Left ventricle myocardium inferior (tissue), 1 donor: ENCODE measurements around the gene MEGF11. TPM values are rescaled to one million over a fixed set of nuclear protein-coding genes. Genes with fewer than 3 reads are reported as not detected.

Source experiments
- DNase-seq: peaks from one replicate; pipeline ENCODE4 v3.0.0-alpha.2; 2020
- H3K27ac ChIP-seq: fragments of 200-600 bp; replicated peaks from 2 replicates; pipeline ENCODE4 v1.8.0; 2021
- H3K27me3 ChIP-seq: fragments of 200-600 bp; 2 replicates; pipeline ENCODE4 v1.8.0; 2021; ENCODE audit warnings: low read depth
- H3K36me3 ChIP-seq: fragments of 200-600 bp; 2 replicates; pipeline ENCODE4 v1.8.0; 2021
- H3K4me1 ChIP-seq: fragments of 200-600 bp; 2 replicates; pipeline ENCODE4 v1.8.0; 2021
- H3K4me3 ChIP-seq: fragments of 200-600 bp; 2 replicates; pipeline ENCODE4 v1.8.0; 2021; ENCODE audit warnings: mild to moderate bottlenecking, moderate library complexity
- H3K9me3 ChIP-seq: fragments of 200-600 bp; replicated peaks from 2 replicates; pipeline ENCODE4 v1.8.0; 2021
- intact Hi-C: fragments of 100-400 bp; cut with micrococcal nuclease; formaldehyde crosslinking; loops from one replicate; pipeline ENCODE4 v1.11.0; 2022
- total RNA-seq: library from RNA; stranded (reverse); fragmentation: NEBNext Ultra II Directional; extraction: Animal tissue kit (Norgen Biotek cat#: 25700); gene quantifications from one replicate; pipeline ENCODE4 v1.2.1, GENCODE V29; 2021
- TF ChIP-seq, protein P1 (sequence below): fragments of 200-600 bp; IDR thresholded peaks from 2 replicates; pipeline ENCODE4 v1.8.0; 2021; ENCODE audit warnings: antibody characterized with exemption, mild to moderate bottlenecking, borderline replicate concordance
- donor health status: DM: no; HTN: yes; CAD: no; lungs with severe emphysema.

MEGF11 gene
- total RNA-seq, 1 donor from 2014 or later: not detected

GRCh38 chr15:65901836-65902235 lies 351.7 kb downstream of the MEGF11 start:
- H3K27me3 ChIP-seq: no peaks in the 10 kb centered on the region
- no peak overlapping the region for H3K4me3 ChIP-seq
- H3K36me3 ChIP-seq: peaks cover 70% of the 10 kb centered on the region
- no peaks in the 10 kb centered on the region for H3K9me3 ChIP-seq
- H3K4me1 ChIP-seq: peaks cover 36% of the 10 kb centered on the region
- DNase-seq: no peak
- H3K27ac ChIP-seq: peak overlapping the region; percentile 24
- intact Hi-C loops: no loop called here
- TF ChIP-seq, protein P1, sequence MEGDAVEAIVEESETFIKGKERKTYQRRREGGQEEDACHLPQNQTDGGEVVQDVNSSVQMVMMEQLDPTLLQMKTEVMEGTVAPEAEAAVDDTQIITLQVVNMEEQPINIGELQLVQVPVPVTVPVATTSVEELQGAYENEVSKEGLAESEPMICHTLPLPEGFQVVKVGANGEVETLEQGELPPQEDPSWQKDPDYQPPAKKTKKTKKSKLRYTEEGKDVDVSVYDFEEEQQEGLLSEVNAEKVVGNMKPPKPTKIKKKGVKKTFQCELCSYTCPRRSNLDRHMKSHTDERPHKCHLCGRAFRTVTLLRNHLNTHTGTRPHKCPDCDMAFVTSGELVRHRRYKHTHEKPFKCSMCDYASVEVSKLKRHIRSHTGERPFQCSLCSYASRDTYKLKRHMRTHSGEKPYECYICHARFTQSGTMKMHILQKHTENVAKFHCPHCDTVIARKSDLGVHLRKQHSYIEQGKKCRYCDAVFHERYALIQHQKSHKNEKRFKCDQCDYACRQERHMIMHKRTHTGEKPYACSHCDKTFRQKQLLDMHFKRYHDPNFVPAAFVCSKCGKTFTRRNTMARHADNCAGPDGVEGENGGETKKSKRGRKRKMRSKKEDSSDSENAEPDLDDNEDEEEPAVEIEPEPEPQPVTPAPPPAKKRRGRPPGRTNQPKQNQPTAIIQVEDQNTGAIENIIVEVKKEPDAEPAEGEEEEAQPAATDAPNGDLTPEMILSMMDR: no peak

DNA sequence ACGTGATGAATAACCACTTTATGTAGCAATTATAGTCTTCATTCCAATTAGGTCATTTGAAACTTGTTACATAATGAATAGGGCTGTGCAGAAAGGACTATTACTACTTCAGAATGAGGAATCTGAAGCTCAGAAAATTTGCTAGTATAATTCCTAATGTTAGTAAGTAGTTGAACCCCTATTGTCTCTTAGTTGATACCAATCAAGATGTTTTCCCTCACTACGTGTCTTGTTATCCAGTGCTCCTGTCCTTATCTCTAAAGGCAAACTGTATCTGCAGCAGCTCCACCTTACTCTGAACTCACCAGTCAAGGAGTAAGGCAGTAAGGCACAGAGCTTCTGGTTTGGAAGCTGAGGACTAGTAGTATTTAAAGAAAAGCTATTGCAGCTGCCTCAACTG lies 352.2 kb downstream of the MEGF11 start:
- TF ChIP-seq, protein P1: no peak

DNA sequence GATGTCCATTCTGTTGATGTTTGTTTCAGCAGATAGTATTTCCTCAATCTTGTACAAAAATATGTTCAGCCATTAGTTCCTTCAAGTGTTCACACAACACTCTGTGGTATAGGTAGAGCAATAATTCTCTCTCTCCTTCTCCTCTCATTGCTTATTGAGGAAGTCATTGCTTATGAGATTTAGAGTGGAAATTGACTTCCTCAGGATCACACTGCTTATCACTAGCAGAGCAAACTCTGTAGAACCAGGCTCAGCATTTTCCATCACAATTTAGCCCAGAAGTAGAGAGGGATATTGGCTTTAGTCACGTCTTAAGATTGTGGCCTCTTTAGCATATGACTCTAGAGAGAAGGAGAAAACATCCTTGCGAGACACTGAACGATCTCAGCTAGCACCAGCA lies 353.1 kb downstream of the MEGF11 start:
- no peak for DNase-seq
- intact Hi-C loops: no loop called here
- H3K27ac ChIP-seq: no peak overlapping the region
- no peaks in the 10 kb centered on the region for H3K27me3 ChIP-seq
- H3K4me1 ChIP-seq: peaks cover 45% of the 10 kb centered on the region
- no peaks in the 10 kb centered on the region for H3K9me3 ChIP-seq
- TF ChIP-seq, protein P1: no peak
- H3K4me3 ChIP-seq: no peak overlapping the region
- peaks cover 71% of the 10 kb centered on the region for H3K36me3 ChIP-seq

More for the DNA sequence above, 352.2 kb downstream of the MEGF11 start:
- no peaks in the 10 kb centered on the region for H3K9me3 ChIP-seq
- H3K27ac ChIP-seq: peak overlapping the region; percentile 24
- intact Hi-C loops: no loop called here
- H3K27me3 ChIP-seq: no peaks in the 10 kb centered on the region
- DNase-seq: no peak
- peaks cover 39% of the 10 kb centered on the region for H3K4me1 ChIP-seq
- no peak overlapping the region for H3K4me3 ChIP-seq
- peaks cover 72% of the 10 kb centered on the region for H3K36me3 ChIP-seq

DNA sequence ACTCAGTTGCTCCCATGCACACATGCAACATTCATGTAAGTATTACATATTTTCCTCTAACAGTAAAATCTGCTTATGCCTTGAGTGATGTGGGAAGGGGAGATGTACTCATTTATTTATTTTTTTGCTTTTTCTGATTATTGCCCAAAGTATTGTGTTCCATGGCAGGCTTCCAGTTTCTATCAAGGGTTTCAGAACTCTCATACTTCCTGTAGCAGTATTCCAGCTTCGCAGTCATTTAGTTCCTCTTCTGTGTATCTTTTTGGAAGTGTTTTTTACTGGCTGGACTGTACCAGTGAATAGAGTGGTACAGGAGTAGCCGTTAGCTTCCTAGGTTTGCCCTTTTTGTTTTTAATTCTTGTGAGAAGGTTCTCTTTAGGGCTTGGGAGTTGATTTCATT lies 357.3 kb downstream of the MEGF11 start:
- H3K4me1 ChIP-seq: peaks cover 11% of the 10 kb centered on the region
- intact Hi-C loops: no loop called here
- no peaks in the 10 kb centered on the region for H3K9me3 ChIP-seq
- TF ChIP-seq, protein P1: no peak
- no peak overlapping the region for H3K4me3 ChIP-seq
- peaks cover 68% of the 10 kb centered on the region for H3K36me3 ChIP-seq
- H3K27me3 ChIP-seq: no peaks in the 10 kb centered on the region
- no peak overlapping the region for H3K27ac ChIP-seq
- DNase-seq: no peak

DNA sequence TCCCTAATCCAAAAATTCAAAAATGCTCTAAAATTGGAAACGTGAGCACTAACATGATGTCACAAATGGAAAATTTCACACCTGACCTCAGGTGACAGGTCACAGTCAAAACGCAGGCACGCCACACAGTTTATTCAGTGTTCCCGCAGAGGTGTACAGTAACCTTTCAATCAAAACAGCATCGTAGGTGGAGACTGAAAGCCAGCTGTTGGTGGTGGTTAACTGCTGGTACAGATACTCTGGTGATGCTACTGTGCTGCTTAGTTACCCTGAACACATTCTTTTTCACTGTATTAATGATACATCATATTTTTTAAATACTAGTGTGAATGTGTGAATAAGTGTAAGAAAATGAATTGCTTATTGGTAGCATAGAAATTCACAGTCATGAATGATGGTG lies 360.5 kb downstream of the MEGF11 start:
- Histone ChIP-seq H3K4me3 (no peak overlapping the region), H3K27me3 (no peaks in the 10 kb centered on the region), H3K4me1 (peaks cover 9% of the 10 kb centered on the region), H3K27ac (no peak overlapping the region), H3K36me3 (peaks cover 62% of the 10 kb centered on the region), H3K9me3 (no peaks in the 10 kb centered on the region)
- TF ChIP-seq, protein P1: no peak
- no peak for DNase-seq
- intact Hi-C loops: no loop called here

GRCh38 chr15:65888981-65889380 lies 364.6 kb downstream of the MEGF11 start:
- TF ChIP-seq, protein P1: no peak
- intact Hi-C loops: no loop called here
- no peak overlapping the region for H3K4me3 ChIP-seq
- peaks cover 15% of the 10 kb centered on the region for H3K4me1 ChIP-seq
- no peak overlapping the region for H3K27ac ChIP-seq
- no peaks in the 10 kb centered on the region for H3K27me3 ChIP-seq
- H3K36me3 ChIP-seq: peaks cover 73% of the 10 kb centered on the region
- H3K9me3 ChIP-seq: no peaks in the 10 kb centered on the region
- DNase-seq: no peak
